WI38 (cell line): ENCODE data around the gene TSHZ1.

Experiments
- H3K4me3 ChIP-seq: 2 replicates; pipeline ENCODE4 v1.5.1; 2011; ENCODE audit warnings: low read depth, mild to moderate bottlenecking, control low read depth, low read length
- CTCF ChIP-seq: IDR thresholded peaks from 2 replicates; pipeline ENCODE4 v1.5.1; 2012; ENCODE audit warnings: low read depth, mild to moderate bottlenecking, control low read depth, low read length

The TSHZ1 gene

GRCh38 chr18:75247611-75248421 lies 37.2 kb downstream of the TSHZ1 start:
- H3K4me3 ChIP-seq = peak overlapping the region; percentile 58
- no peak for TF ChIP-seq CTCF

GRCh38 chr18:75248426-75249174 lies 38.0 kb downstream of the TSHZ1 start:
- H3K4me3 ChIP-seq = peak overlapping the region; percentile 58
- no peak for TF ChIP-seq CTCF

- no peak for TF ChIP-seq CTCF
- H3K4me3 ChIP-seq = no peak overlapping the region
These were observed 38.5 kb downstream of the TSHZ1 start for GRCh38 chr18:75249175-75249518.

- H3K4me3 ChIP-seq = no peak overlapping the region
- no peak for TF ChIP-seq CTCF
These were observed 39.3 kb downstream of the TSHZ1 start for GRCh38 chr18:75249672-75250470.

- no peak overlapping the region for H3K4me3 ChIP-seq
- no peak for TF ChIP-seq CTCF
These were observed 39.8 kb downstream of the TSHZ1 start for GRCh38 chr18:75250471-75250821.

- H3K4me3 ChIP-seq = no peak overlapping the region
These were observed 40.9 kb downstream of the TSHZ1 start for GRCh38 chr18:75251466-75251865.

More at GRCh38 chr18:75251466-75251865, 40.9 kb downstream of the TSHZ1 start:
- TF ChIP-seq CTCF = no peak
